GDM1 (cell line): ENCODE measurements around the gene CIB1.

Experiments used
- DNase-seq: peaks from one replicate; lab custom pipeline; 2025; lab: John Stamatoyannopoulos, UW

CIB1 gene

GRCh38 chr15:90214553-90215196 is 19.1 kb downstream of the CIB1 start:
- no peak for DNase-seq

- no peak for DNase-seq
Measured at GRCh38 chr15:90213818-90214204, 19.9 kb downstream of the CIB1 start.

GRCh38 chr15:90213122-90213817 is 20.5 kb downstream of the CIB1 start:
- no peak for DNase-seq

- DNase-seq: no peak
Measured at GRCh38 chr15:90212221-90213098, 21.3 kb downstream of the CIB1 start.

- DNase-seq: peak; percentile 10
Measured at GRCh38 chr15:90211440-90212143, 22.1 kb downstream of the CIB1 start.

GRCh38 chr15:90211009-90211408 is 22.7 kb downstream of the CIB1 start:
- no peak for DNase-seq

GRCh38 chr15:90210593-90210992 is 23.1 kb downstream of the CIB1 start:
- no peak for DNase-seq

- no peak for DNase-seq
Measured at GRCh38 chr15:90209591-90209990, 24.1 kb downstream of the CIB1 start.

GRCh38 chr15:90208356-90208755 is 25.4 kb downstream of the CIB1 start:
- no peak for DNase-seq

GRCh38 chr15:90207252-90207651 is 26.5 kb downstream of the CIB1 start:
- no peak for DNase-seq

- no peak for DNase-seq
Measured at GRCh38 chr15:90205886-90206285, 27.9 kb downstream of the CIB1 start.

GRCh38 chr15:90205050-90205848 is 28.5 kb downstream of the CIB1 start:
- no peak for DNase-seq

GRCh38 chr15:90203922-90204321 is 29.8 kb downstream of the CIB1 start:
- DNase-seq: no peak

GRCh38 chr15:90203473-90203872 is 30.3 kb downstream of the CIB1 start:
- no peak for DNase-seq

- no peak for DNase-seq
Measured at GRCh38 chr15:90202929-90203328, 30.8 kb downstream of the CIB1 start.

GRCh38 chr15:90201944-90202375 is 31.8 kb downstream of the CIB1 start:
- no peak for DNase-seq

GRCh38 chr15:90201130-90201943 is 32.4 kb downstream of the CIB1 start, which contains the start of gene SEMA4B:
Gene SEMA4B (plus strand): TSS chr15:90201330. CDS start chr15:90201579, 249 bp downstream.
- DNase-seq: peak; percentile 73

GRCh38 chr15:90200534-90201129 is 33.1 kb downstream of the CIB1 start:
- DNase-seq: no peak

GRCh38 chr15:90194655-90195054 is 39.1 kb downstream of the CIB1 start:
- no peak for DNase-seq
